DOHH2 (cell line): ENCODE data around the gene RSPH10B.
"Not testable (repeated sequence)": the region's sequence is repeated elsewhere in the genome, so short reads cannot be mapped to it uniquely, and the experiment has no call there.

ENCODE experiments used
- CTCF ChIP-seq: fragments of 200-600 bp; sonication (generic); IDR thresholded peaks from one replicate; pipeline ENCODE4 v1.5.1; 2014; ENCODE audit warnings: antibody characterized with exemption, mild to moderate bottlenecking, low read depth, low read length; ENCODE audit not compliant: poor library complexity, severe bottlenecking
- EZH2phosphoT487 ChIP-seq: fragments of 200-600 bp; sonication (generic); IDR thresholded peaks from 2 replicates; pipeline ENCODE4 v1.6.1; 2017; ENCODE audit warnings: borderline replicate concordance, mild to moderate bottlenecking, antibody characterized with exemption, low read length, moderate library complexity, mixed read lengths

- TF ChIP-seq CTCF, EZH2phosphoT487: not testable (repeated sequence)
Measured at GRCh38 chr7:5908835-5909234, 61.7 kb downstream of the RSPH10B start.
